IPS-20b (cell line): ENCODE results near the gene THRB.
A peak's percentile ranks its signal among the peaks of the same experiment; 100 is the strongest.

Experiments used
- H3K27ac ChIP-seq: one replicate; pipeline ENCODE4 v1.5.1; 2013; ENCODE audit warnings: low read length
- H3K27me3 ChIP-seq: 2 replicates; pipeline ENCODE4 v1.6.1; 2013; ENCODE audit warnings: mild to moderate bottlenecking, low read length, inconsistent platforms; ENCODE audit not compliant: insufficient read depth
- H3K36me3 ChIP-seq: 2 replicates; pipeline ENCODE4 v1.6.1; 2013; ENCODE audit warnings: low read depth, mild to moderate bottlenecking, inconsistent platforms, low read length, moderate library complexity; ENCODE audit not compliant: insufficient read depth
- H3K4me1 ChIP-seq: 2 replicates; pipeline ENCODE4 v1.6.1; 2013; ENCODE audit warnings: mild to moderate bottlenecking, control low read depth, inconsistent platforms, low read length, moderate library complexity; ENCODE audit not compliant: insufficient read depth
- H3K4me3 ChIP-seq: 2 replicates; pipeline ENCODE4 v1.5.1; 2013; ENCODE audit warnings: mild to moderate bottlenecking, low read length, inconsistent platforms
- H3K9ac ChIP-seq: 2 replicates; pipeline ENCODE4 v1.6.1; 2013; ENCODE audit warnings: low read depth, mild to moderate bottlenecking, inconsistent platforms, low read length, moderate library complexity
- H3K9me3 ChIP-seq: 2 replicates; pipeline ENCODE4 v1.6.1; 2013; ENCODE audit warnings: mild to moderate bottlenecking, low read depth, low read length, inconsistent platforms; ENCODE audit not compliant: insufficient read depth

The THRB gene

GRCh38 chr3:24164967-24165602, 329.6 kb downstream of the THRB start:
- Histone ChIP-seq H3K27me3 (no peaks in the 10 kb centered on the region), H3K4me1 (peaks cover 10% of the 10 kb centered on the region), H3K36me3 (no peaks in the 10 kb centered on the region), H3K4me3 (no peak overlapping the region), H3K27ac (no peak overlapping the region), H3K9ac (no peak overlapping the region), H3K9me3 (no peaks in the 10 kb centered on the region)

DNA sequence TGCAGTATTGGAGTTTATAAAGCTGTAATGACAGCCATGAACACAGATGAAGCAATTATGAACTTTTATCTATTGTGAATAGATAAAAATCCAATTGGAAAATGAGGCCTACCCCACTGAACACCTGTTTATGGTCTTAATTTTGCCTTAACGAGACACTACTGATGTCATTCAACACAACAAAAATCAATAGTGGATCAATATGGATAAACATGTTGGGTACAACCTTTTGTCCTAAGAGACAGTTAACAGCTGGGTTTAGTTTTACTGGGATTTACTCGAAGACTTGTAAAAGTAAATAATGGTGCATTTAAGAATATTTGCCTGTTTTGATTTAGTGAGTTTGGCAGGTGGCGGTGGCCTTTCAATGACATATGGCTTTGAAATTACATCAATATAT, 331.7 kb downstream of the THRB start:
- Histone ChIP-seq H3K4me1 (peaks cover 16% of the 10 kb centered on the region), H3K9ac (no peak overlapping the region), H3K9me3 (no peaks in the 10 kb centered on the region), H3K27ac (no peak overlapping the region), H3K36me3 (no peaks in the 10 kb centered on the region), H3K27me3 (no peaks in the 10 kb centered on the region), H3K4me3 (no peak overlapping the region)

DNA sequence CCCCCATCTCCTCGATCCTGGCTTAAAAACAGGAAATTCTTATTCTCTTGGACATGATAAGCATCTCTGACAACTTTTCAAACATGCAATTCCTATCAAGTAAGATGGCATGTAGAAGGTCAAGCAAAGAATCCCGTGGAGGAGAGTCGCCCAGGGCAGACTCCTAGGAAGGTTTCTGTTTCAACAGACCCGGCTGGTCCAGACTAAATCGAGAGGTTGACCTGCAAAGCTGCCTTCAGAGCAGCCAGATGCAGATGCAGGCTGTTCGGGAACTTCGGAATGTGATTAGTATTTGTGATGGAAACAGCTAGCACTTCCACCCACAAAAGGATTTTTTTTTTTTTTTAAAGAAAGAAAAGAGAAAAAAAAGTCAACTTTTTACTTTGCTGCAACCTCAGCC, 332.8 kb downstream of the THRB start:
- Histone ChIP-seq H3K27ac (no peak overlapping the region), H3K4me1 (peaks cover 16% of the 10 kb centered on the region), H3K4me3 (peak overlapping the region; percentile 45; the same call in 1 of the 2 replicates), H3K9ac (no peak overlapping the region), H3K27me3 (no peaks in the 10 kb centered on the region), H3K9me3 (no peaks in the 10 kb centered on the region), H3K36me3 (no peaks in the 10 kb centered on the region)

- Histone ChIP-seq H3K27me3 (no peaks in the 10 kb centered on the region), H3K9me3 (no peaks in the 10 kb centered on the region), H3K27ac (no peak overlapping the region), H3K4me3 (no peak overlapping the region), H3K4me1 (peaks cover 16% of the 10 kb centered on the region), H3K9ac (no peak overlapping the region), H3K36me3 (no peaks in the 10 kb centered on the region)
These were observed 334.1 kb downstream of the THRB start for GRCh38 chr3:24160424-24161095.

DNA sequence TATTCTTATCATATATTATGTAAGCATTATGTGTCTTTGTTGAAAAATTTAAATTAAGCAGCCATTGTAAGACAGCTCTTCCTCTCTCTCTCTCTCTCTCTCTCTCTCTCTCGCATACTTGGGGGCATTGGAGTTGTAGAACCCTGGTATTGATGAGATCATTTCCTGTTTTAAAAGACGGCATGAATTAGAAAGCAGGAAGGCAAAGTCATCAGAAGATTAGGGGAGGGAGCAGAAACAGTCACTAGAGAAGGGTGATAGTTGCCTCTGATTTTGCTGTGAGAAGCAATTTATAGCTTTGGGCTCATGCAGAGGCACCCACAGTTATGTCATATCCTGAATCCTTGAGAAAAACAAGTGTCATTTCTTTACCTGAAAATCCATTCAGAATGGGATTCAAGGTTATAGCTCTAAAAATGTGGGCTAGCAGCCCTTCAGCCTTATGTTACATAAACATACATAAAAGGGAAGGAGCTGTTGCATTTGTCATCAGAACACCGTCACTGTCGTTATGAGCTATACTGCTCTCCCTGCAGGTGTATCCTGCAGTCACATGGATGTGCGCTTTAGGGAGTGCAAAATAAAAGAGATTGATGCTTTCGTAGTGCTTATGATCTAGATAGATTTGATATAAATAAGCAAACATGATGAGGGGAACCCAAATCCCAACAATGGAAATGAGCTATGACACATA, 335.7 kb downstream of the THRB start:
- H3K27me3 ChIP-seq = no peaks in the 10 kb centered on the region
- no peak overlapping the region for H3K9ac ChIP-seq
- H3K27ac ChIP-seq = no peak overlapping the region
- no peaks in the 10 kb centered on the region for H3K9me3 ChIP-seq
- H3K4me3 ChIP-seq = no peak overlapping the region
- no peaks in the 10 kb centered on the region for H3K36me3 ChIP-seq
- peaks cover 16% of the 10 kb centered on the region for H3K4me1 ChIP-seq

DNA sequence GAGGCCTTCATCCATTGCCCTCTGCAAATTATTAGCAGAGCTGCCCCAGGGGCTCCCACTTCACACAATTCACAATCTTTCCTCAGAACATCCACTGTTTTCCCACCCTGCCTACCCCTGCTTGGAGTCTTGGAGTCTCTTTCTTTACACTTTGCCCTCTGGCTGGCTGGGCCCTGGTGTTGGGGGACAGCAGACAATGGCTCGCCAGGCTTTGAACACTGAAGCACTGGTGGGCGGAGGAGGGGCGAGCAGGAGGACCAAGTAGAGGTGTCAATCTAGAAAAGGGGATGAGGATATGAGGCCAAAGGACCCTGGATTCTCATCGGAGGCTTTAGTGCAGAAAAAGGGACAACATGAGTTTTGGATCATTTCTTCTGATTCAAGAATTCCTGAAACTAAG, 337.5 kb downstream of the THRB start:
- Histone ChIP-seq H3K4me3 (no peak overlapping the region), H3K36me3 (no peaks in the 10 kb centered on the region), H3K9ac (no peak overlapping the region), H3K4me1 (peaks cover 16% of the 10 kb centered on the region), H3K27me3 (no peaks in the 10 kb centered on the region), H3K9me3 (no peaks in the 10 kb centered on the region), H3K27ac (no peak overlapping the region)

DNA sequence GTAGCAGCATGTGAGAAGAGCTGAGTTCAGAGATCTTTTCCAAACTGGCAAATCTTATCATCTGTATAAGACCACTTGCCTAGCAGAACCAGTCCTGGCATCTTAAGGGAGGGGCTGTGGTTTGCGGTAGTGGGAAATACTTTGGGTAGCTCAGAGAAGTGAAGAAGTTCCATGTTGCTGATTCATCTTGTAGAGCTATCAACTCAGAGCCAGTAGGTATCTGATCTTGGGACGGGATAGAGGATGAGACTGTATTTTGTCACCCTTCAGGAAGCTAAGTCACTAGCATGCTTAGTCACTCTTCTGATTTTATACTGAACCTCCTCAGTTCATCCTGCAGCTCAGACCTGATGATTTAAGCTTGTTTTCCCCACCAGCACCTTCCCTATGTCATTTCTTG, 338.2 kb downstream of the THRB start:
- H3K4me3 ChIP-seq = no peak overlapping the region
- H3K36me3 ChIP-seq = no peaks in the 10 kb centered on the region
- H3K9ac ChIP-seq = no peak overlapping the region
- H3K27ac ChIP-seq = no peak overlapping the region
- peaks cover 15% of the 10 kb centered on the region for H3K4me1 ChIP-seq
- H3K27me3 ChIP-seq = no peaks in the 10 kb centered on the region
- H3K9me3 ChIP-seq = no peaks in the 10 kb centered on the region

- H3K4me3 ChIP-seq = no peak overlapping the region
- no peaks in the 10 kb centered on the region for H3K9me3 ChIP-seq
- H3K9ac ChIP-seq = no peak overlapping the region
- H3K27ac ChIP-seq = no peak overlapping the region
- H3K4me1 ChIP-seq = peaks cover 13% of the 10 kb centered on the region; the same call in 1 of the 2 replicates
- no peaks in the 10 kb centered on the region for H3K27me3 ChIP-seq
- H3K36me3 ChIP-seq = no peaks in the 10 kb centered on the region
These were observed 339.4 kb downstream of the THRB start for GRCh38 chr3:24155276-24155675.

DNA sequence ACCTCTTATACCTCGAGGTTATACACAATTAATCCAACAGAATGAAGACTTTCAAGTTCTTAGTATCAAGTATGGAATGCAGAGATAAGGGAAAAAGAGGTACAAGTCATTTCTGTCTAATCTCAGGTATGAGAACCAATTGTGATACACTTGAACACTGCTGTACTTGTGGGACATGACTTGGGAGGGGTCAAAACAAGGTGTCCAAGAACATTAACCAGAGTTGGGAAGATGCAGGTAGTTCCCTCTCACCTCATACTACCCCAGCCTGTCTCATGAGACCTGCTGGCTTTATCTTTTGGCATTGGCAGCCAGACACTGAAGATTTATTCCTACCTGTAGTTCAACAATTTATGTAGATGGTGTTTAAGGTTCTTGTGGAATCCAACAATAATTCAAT, 339.9 kb downstream of the THRB start:
- H3K27ac ChIP-seq = no peak overlapping the region
- H3K36me3 ChIP-seq = no peaks in the 10 kb centered on the region
- H3K9ac ChIP-seq = no peak overlapping the region
- no peaks in the 10 kb centered on the region for H3K9me3 ChIP-seq
- H3K27me3 ChIP-seq = no peaks in the 10 kb centered on the region
- H3K4me1 ChIP-seq = peaks cover 13% of the 10 kb centered on the region; the same call in 1 of the 2 replicates
- no peak overlapping the region for H3K4me3 ChIP-seq

GRCh38 chr3:24154013-24154695, 340.5 kb downstream of the THRB start:
- no peaks in the 10 kb centered on the region for H3K36me3 ChIP-seq
- no peak overlapping the region for H3K4me3 ChIP-seq
- peaks cover 12% of the 10 kb centered on the region; the same call in 1 of the 2 replicates for H3K4me1 ChIP-seq
- no peak overlapping the region for H3K9ac ChIP-seq
- H3K27ac ChIP-seq = no peak overlapping the region
- no peaks in the 10 kb centered on the region for H3K9me3 ChIP-seq
- no peaks in the 10 kb centered on the region for H3K27me3 ChIP-seq

- Histone ChIP-seq H3K9me3 (no peaks in the 10 kb centered on the region), H3K27me3 (no peaks in the 10 kb centered on the region), H3K4me3 (no peak overlapping the region), H3K36me3 (no peaks in the 10 kb centered on the region), H3K4me1 (peaks cover 7% of the 10 kb centered on the region; the same call in 1 of the 2 replicates), H3K9ac (no peak overlapping the region), H3K27ac (no peak overlapping the region)
These were observed 343.1 kb downstream of the THRB start for GRCh38 chr3:24151594-24151993.
